ENCODE measurements around the gene PDGFB. TPM values are rescaled to one million over a fixed set of nuclear protein-coding genes. Genes with fewer than 3 reads are reported as not detected.

The PDGFB gene
- polyA plus RNA-seq, 4 donors = 13.0 to 17.4 (median 14.8) TPM

DNA sequence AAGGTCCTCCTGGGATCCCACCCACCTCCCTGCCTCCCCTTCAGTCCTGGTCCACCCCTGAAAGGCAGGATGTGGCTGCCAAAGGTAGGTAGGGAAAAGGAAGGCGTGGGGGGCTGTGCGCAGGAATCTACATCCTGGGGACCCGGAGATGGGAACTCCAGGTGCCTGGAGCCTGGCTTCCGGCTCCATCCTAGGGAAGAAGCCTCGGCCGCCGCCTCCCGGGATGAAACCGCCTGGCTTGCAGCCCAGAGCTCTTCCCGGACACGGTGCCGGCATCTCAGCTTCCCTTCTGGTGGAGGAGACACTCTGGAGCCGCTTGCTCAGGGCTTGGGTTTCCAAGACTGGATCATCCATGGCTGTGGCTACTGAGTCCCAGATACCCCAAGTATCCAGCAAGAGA lies 33.3 kb upstream of the PDGFB start:
- DNase-seq (ENCODE audit: low read depth in 4 of 4, low spot score in 2 of 4) = no peak

DNA sequence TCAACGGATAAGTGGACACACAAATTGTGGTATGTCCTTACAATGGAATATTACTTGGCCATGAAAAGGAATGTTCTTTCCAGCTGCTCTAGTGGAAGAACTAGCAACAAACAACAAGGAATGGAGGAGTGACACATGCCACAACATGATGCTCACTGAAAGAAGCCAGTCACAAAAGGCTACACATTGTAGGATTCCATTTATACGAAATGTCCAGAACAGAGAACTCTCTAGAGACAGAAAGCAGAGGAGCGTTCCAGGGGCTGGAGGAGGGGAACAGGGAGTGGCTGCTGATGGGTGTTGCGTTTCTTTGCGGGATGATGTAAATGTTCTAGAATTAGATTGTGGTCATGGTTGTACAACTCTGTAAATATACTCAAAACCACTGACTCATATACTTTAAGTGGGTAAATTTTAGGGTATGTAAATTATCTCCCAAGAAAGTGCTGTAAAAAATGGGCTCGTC lies 32.4 kb upstream of the PDGFB start:
- no peak for DNase-seq (ENCODE audit: low read depth in 4 of 4, low spot score in 2 of 4)

DNA sequence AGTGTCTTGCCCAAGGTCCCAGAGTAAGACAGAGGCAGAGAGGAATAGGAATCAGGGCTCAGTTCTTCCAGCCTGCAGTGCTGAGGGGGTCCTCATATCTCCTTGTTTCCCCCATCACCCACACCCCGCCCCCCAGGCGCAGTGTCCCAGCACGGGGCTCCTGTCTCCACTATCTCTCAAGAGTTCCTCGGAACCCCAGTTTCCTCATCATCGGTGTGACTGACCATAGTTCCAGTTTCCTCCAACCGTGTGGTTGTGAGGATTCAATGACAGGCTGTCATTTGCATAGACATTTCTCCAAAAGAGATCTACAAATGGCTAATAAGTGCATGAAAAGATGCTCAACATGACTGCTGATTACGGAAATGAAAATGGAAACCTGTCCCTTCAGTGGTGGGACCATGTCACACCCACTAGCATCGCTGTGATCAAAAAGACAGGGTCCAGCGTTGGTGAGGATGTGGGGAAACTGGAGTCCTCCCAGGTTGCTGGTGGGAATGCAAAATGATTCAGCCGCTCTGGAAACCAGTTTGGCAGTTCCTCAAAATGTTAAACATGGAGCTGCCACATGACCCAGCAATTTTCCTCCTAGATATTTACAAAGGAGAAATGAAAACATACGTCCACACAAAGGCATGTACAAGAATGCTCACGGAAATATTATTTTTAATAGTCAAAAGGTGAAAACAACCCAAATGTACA lies 31.8 kb upstream of the PDGFB start:
- DNase-seq (ENCODE audit: low read depth in 4 of 4, low spot score in 2 of 4) = no peak

DNA sequence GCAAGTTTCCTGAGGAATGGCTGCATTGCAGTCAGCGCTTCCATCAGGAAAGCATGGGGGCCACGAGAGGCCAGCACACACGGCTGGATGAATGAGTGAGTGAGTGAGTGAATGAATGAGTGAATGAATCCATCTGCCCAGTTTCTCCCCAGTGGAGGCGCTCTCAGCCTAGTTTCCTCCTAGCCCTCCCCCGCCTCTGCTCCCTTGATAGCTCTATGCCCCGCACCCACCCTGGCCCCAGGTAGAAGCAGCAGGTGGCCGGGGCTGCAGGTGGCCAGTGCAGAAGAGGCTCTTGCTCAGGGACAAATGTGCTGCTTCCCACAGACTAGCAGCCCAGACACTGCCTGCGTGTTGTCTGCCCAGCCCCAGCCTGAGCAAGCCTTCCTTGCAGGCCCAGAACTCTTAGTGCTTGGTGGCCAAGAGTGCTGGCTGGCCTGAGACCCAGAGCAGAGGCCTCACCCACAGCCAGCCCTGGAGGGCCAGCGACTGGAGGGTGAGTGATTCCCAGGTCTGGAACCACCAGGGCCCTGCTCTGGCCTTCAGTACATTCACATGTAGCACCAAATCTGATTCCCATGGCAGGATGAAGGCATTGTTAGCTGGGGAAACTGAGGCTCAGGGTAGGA lies 31.1 kb upstream of the PDGFB start:
- DNase-seq (ENCODE audit: low read depth in 4 of 4, low spot score in 2 of 4) = no peak

DNA sequence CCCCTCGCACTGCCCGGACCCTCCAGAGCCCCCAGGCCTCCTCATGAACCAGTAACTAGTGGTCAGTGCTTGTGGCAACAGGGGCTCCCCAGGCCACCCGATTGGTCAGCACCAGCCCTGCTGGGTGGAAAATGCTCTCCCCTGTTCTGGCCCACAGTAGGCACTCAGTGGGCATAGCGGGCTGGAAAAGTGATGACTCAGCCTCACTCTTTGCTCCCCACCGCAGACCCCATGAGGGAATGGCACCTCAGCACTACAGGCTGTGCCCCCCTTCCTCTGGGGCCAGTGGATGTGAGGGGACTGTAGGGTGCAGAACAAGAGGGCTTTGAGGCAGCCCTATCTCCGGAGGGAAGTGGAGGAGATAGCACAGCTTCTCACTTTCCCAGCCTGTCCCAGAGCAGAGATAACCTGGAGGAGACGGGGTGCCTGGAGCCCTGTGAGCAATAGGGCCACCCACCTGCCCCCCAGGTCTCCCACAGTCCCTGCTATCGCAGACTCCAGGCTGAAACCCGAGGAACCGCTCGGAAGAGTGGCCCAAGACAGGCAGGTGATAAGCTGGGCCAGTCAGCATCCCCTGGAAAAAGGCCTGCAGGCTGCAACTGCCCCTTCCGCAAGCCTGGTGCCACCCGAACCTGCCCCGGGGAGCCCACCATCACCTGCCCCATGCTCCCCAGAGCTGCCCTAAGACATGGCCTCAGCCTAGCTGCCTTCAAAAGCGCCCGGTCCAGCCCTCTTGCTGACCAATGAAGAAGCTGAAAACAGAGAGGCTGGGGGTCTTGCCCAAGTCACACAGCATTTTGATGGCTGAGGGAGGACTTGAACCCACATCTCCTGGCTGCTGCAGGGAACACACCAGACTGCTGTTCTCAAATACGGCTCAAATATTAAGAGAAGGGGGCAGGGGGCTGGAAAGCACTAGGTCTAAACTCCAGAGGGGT lies 29.4 kb upstream of the PDGFB start:
- no peak for DNase-seq (ENCODE audit: low read depth in 4 of 4, low spot score in 2 of 4)

DNA sequence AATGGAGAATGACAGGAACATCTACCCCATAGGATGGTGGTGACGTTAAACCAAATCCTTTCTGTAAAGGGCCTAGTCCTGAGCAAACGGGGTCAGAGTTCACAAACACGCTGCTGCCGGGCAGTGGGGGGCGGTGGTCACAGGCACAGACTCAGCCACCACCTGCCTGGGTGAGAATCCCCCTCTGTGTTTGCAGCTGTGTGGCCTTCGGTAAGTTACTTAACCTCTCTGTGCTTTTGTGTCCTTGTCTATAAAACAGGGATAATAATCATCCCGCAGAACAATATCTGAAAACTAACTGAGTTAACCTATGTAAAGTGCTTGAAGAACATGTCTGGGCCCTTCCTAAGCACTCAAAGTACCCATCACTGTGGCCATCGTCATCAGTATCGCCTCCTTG lies 26.0 kb upstream of the PDGFB start:
- no peak for DNase-seq (ENCODE audit: low read depth in 4 of 4, low spot score in 2 of 4)

DNA sequence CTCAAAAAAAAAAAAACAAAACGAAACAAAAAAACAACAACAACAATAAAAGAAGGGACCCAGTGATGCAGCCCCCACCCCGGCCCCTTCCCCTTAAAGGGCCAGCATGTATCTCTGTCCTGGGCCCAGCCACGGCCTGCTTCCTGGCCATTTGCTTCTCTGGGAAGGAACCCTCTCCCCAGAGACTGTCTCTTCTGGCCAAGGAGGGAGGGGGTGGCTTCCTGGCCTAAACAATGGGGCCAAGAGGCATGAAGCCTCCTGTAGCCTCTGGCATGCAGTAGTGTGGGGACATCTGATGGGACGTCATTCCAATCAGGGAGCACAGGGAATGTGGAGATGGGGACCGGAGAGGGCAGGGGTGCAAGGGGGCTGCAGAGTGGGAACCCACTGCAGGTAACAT lies 25.5 kb upstream of the PDGFB start:
- no peak for DNase-seq (ENCODE audit: low read depth in 4 of 4, low spot score in 2 of 4)

DNA sequence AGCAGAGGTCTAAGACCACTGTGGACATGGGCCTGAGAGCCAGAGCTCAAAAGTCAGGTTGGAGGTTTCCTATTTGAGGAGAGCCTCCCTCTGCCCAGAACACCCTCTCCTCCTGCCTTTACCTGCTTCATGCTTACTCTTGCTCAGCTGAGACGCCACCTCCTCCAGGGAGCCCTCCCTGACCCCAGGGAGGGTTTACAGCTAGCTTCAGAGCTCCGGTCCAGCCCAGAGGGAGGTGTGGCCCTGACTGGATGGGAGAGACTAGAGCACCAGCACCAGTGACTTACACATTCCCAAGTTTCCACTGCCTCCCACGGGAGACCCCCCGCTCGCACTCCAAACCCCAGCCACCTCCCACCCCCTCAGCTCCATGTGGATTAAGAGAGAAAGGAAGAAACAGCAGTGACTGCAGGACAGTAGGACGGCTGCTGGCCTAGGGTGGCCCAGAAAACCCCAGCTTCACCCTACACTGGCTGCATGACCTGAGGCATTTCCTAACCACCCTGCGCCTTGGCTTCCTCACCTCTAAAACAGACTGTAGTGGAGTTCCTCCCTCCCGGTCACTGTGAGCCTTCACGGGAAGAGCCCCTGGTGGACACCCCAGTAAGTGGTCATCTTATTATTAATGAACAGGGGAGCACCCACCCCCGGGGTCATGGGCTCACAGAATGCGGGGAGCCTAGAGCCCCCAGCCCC lies 24.5 kb upstream of the PDGFB start:
- no peak for DNase-seq (ENCODE audit: low read depth in 4 of 4, low spot score in 2 of 4)

DNA sequence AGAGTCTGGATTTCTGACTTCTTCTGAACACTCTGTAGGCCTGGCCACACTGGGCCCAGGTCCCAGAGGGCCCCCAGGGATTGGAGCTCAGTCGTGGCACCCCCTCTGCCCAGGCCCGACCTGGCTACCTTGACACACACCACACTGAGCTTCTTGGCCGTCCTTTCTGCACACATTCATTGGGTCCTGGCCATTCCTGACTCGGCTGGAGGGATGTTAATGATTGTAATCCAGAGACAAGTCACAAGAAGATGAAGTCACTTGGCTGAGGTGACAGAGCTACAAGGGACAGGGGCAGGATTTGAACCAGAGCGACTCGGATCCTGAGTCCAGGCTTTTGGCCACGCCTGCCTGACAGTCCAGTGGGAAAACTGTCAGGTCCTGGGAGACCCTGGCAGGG lies 23.9 kb upstream of the PDGFB start:
- DNase-seq (ENCODE audit: low read depth in 4 of 4, low spot score in 2 of 4) = no peak

DNA sequence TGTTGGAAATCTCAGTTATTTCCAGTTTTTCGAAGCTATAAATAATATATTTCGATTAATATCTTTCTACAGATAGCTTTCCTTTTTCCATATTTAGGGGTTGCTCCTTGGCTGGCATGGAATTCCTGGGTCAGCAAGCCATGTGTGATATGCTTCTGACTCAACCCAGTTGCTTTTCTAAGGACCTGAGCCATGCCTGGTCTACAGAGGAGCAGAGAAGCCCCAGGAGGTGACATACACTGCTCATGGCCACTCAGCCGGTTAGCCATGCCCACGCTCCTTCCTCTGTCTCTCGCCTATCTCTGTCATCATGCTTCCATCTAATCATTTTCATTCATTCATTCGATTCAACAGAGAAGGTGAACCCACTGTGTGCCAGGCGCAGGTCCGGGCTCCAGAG lies 23.2 kb upstream of the PDGFB start:
- no peak for DNase-seq (ENCODE audit: low read depth in 4 of 4, low spot score in 2 of 4)

DNA sequence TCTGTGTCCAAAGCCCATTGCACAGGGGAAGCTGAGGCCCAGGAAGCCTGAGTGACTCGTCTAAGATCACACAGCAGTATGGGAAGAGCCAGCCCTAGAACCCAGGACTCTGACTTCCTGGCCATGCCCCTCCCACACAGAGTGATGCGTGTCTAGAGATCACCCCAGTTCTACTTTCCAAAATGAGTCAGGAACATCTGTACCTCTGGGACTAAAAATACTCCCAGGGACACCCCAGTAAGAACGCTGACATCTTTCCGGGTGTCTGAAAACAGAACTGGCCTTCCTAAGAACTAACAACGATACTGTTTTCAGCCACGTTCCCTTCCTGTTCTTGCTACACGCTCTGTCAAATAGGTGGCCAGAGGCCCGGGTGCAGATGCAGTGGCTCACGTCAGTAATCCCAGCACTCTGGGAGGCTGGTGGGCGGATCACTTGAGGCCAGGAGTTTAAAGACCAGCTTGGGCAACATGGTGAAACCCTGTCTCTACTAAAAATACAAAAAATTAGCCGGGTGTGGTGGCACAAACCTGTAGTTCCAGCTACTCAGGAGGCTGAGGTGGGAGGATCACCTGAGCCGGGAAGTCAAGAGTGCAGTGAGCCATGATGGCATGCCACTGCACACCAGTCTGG lies 21.7 kb upstream of the PDGFB start:
- DNase-seq (ENCODE audit: low read depth in 4 of 4, low spot score in 2 of 4) = no peak

DNA sequence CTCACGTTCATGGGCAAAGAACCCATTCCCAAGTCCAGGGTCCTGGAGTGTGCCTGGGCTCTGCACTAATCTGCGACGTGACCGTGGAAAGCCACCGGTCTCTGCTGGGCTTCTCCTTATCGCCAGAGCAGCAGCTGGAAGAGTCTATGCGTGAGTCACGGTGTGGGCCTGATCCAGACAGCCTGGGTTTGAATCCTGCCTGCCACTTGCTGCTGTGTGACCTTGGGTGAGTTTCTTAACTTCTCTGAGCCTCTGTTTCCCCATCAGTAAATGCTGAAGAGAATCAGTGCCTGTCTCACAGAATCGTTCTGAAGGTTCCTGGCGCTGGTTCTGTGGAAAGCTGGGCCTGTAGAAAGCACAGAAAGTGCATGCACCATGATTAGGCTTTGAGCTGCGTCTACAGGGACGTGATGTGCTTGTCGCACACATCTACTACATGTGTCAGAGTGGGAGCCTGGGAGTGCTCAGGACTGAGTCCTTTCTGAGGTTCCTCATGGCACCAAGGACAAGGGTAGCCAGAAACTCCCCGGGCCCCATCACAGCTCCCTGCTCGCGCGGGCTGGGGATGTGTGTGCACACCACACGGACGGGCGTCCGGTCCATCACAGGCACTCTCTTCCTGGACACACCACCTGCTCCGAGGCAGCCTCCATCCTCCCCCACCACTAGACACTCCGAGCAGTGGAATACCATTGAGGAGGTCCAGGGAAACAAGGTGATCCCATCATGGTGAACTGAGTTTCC lies 20.5 kb upstream of the PDGFB start:
- no peak for DNase-seq (ENCODE audit: low read depth in 4 of 4, low spot score in 2 of 4)

DNA sequence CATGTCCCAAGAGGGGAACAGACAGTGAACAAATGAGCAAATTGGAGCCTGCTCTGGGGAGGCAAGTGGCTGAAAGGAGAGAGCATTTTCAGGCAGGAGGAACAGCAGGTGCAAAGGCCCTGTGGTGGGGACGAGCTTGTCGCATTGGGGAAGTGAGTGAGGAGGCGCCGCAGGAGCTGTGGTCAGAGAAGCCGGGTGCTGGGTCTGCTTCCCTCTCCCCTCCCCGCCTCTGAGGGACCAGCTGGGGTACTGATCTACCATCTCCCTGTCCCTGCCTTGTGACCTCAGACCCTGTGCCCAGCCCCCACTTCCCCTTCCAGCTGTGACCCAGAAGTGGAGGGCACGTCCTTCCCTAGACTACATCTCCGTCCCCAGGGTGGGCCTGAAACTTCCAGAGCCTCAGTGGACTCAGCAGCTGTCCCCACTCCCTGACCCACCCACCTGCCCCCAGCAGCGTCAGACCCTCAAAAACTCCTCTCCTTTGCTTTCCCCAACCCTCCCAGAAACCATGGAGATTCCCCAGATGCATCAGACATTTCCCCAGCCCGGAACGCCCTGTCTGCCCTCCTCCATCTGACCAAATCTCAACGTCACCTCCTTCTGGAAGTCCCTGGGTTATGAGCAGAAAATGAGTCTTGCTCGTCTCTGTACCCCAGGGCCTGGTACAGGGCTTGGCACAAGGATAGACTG lies 19.7 kb upstream of the PDGFB start:
- DNase-seq (ENCODE audit: low read depth in 4 of 4, low spot score in 2 of 4) = no peak

DNA sequence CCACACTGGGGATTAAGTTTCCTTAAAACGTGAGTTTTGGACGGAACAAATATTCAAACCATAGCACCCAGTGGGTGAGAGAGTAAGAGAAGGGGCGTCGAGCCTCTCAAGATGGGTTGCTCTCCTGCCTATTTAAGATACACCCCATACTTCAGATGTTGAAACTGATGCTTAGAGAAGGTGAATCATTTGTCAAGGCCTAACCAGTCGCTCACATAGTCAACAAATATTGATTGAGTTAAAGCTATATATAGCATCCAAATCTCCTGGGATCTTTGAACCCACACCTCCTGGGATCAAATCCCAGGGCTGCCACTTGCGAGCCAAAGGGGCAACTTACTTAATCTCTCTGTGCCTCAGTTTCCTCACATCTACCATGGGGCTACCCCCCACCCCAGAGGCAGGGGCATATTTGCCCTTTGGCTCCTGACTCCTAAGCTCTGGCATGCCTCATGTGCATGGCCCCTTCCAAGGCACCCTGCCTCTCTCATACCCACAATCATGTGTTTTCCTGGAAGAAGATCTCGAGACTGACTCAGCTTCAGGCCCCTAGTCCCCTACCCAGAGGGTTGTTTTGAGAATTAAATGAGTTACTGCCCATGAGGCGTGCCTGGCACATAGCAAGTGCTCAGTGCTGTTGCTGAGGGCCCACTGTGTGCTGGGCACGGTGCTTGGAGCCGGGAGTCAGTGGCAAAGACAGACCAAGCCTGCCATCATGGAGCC lies 19.0 kb upstream of the PDGFB start:
- DNase-seq (ENCODE audit: low read depth in 4 of 4, low spot score in 2 of 4) = no peak

DNA sequence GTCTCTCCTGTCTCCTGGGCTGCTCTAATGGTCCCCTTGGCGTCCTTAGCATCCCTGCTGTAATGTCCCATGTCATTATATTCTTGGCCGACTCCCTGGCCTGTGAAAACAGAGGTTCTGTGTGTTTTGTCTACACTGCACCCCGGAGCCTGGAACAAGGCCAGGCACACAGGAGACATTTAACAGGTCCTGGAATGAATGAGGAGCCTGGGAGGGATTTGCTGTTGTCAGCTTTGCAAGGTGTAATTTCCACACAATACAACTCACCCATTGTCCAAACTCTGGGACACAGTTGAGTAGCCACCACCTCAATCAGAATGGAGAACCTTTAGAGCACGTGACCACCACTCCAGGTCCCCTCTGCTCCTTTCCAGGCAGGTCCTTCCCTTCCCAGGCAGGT lies 14.9 kb upstream of the PDGFB start:
- no peak for DNase-seq (ENCODE audit: low read depth in 4 of 4, low spot score in 2 of 4)

DNA sequence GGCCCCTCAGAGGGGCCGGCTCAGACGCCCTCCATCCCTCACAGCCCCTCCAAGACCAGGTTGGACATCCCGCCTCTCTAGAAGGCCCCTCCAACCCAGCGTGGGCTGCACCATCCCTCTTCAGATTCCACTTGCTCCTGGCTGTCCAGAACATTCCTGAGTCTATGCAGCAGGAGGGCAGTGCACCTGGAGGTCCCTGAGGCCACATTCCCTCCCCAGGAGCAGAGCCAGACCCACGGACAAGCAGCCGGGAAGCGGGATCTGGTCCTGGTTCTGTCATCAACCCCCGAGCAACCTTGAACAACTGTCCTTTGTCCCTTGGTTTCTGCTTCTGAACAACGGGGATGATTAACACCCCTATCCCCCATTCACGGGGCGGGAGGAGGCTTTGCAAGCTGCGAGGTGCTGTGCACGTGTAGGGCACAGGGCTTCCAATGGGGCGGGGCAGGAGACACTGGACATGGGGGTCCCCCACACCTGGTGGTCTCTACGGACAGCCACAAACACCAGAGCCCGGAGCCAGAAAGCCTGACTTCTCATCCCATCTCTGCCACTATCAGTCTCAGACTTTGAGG lies 13.2 kb upstream of the PDGFB start:
- no peak for DNase-seq (ENCODE audit: low read depth in 4 of 4, low spot score in 2 of 4)

DNA sequence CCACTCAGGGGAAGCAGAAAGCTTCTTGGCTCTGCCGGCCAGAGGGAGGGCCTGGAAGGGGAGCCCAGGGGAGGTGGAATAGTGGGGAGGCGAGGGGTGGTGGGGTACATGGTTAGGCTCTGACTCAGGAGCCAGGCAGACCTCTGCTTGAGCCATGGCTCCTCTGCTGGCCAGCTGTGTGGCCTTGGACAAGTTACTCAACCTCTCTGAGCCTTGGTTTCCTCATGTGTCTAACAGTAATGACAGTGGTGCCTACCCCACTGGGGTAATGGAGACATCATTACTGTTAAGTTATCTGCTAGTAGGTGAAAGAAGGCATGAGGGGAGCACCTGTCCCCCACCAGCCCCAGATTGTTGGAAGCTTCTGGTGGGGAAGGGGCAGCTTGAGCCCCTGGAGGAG lies 12.2 kb upstream of the PDGFB start:
- no peak for DNase-seq (ENCODE audit: low read depth in 4 of 4, low spot score in 2 of 4)

DNA sequence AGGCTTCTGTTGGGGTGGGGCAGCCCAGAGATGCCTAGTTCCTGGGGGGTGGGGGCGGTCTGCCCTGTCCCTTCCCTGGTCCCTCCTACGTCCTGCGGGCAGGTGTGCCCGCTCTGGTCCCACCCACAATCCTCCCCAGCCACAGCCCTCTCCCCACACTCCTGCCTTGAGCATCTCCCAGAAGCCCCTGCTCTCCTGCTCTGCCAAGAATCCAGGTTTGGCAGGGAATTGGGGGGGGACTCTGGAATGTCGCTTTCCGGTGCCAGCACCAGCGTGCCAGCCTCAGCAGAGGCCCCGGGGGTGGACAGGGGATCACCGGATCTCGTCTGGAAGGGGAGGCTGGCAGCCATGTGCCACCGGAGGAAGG lies 11.4 kb upstream of the PDGFB start:
- DNase-seq (ENCODE audit: low read depth in 4 of 4, low spot score in 2 of 4) = no peak

Data from left renal cortex interstitium (tissue), 4 donors.